GM21390 (cell line): ENCODE results near the gene GCSAM.
"Not testable (repeated sequence)": the region's sequence is repeated elsewhere in the genome, so short reads cannot be mapped to it uniquely, and the experiment has no call there.

Source experiments
- ATAC-seq: cut with Tn5 transposase; IDR thresholded peaks from one replicate; pipeline ENCODE4 v1.9.1; 2021; ENCODE audit not compliant: unreplicated experiment

GCSAM gene

DNA sequence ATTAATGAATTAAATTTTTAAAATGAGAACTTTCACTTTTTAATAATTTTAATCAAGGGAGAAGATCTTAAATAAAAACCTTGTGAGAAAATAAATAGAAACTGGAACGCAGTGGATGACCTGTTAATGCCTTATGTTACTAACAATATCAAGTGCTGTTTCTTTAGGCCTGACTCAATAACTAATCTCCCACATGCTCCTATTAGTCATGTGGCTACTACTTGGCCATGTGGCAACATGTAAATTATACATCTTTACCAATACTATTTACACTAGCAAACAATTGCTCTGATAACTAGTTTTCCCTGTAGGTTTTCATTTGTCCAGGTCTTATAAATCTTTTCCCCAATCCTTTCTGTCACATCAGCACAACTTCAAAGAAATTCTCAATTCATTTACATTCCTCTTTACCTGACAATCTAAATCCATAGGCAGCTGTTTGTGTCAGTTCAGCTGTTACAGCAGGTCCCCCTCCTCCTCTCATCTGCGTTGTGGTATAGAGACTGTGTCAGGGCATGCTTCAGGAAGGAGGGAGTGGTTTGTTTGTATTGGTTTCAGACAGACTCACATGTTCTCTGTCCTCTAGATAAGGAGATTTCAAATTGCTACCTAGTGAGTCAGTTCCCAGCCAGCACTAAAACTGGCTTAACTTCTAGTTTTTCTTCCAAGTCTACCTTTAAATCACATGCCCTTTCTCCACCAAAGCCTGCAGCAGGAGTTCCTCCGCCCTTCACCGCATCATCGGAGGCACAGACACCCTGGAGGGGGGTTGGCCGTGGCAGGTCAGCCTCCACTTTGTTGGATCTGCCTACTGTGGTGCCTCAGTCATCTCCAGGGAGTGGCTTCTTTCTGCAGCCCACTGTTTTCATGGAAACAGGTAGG is 58.2 kb downstream of the GCSAM start:
- peak; percentile 94 for ATAC-seq

DNA sequence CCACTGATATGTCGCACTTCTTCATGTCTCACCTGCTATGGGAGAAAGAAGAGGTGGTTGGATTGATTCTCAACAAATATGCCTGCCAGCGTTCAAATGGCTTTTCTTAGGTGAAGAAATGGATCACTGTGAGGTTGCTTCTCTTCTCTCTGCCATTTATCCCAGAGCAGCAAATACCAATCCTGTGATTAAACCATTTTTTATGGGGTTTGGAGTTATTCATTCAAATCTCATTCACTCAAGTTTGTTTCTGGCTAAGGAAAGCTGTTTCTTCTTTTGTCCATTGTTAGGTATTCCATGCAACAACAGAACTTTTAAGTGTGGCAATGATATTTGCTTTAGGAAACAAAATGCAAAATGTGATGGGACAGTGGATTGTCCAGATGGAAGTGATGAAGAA is 59.0 kb downstream of the GCSAM start:
- ATAC-seq, result no peak

DNA sequence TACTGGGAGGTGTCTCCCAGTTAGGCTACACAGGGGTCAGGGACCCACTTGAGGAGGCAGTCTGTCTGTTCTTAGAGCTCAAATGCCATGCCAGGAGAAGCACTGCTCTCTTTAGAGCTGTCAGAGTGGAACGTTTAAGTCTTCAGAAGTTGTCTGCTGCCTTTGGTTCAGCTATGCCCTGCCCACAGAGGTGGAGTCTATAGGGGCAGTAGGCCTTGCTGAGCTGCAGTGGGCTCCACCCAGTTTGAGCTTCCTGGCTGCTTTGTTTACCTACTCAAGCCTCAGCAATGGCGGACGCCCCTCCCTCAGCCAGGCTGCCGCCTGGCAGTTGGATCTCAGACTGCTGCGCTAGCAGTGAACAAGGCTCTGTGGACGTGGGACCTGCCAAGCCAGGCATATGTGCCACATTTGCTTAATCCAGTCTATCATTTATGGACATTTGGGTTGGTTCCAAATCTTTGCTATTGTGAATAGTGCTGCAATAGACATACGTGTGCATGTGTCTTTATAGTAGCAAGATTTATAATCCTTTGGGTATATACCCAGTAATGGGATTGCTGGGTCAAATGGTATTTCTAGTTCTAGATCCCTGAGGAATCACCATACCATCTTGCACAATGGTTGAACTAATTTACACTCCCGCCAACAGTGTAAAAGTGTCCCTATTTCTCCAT is 60.5 kb downstream of the GCSAM start:
- not testable (repeated sequence) for ATAC-seq
